ENCODE measurements around the gene GALNT12.

Gene GALNT12, protein sequence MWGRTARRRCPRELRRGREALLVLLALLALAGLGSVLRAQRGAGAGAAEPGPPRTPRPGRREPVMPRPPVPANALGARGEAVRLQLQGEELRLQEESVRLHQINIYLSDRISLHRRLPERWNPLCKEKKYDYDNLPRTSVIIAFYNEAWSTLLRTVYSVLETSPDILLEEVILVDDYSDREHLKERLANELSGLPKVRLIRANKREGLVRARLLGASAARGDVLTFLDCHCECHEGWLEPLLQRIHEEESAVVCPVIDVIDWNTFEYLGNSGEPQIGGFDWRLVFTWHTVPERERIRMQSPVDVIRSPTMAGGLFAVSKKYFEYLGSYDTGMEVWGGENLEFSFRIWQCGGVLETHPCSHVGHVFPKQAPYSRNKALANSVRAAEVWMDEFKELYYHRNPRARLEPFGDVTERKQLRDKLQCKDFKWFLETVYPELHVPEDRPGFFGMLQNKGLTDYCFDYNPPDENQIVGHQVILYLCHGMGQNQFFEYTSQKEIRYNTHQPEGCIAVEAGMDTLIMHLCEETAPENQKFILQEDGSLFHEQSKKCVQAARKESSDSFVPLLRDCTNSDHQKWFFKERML

DNA sequence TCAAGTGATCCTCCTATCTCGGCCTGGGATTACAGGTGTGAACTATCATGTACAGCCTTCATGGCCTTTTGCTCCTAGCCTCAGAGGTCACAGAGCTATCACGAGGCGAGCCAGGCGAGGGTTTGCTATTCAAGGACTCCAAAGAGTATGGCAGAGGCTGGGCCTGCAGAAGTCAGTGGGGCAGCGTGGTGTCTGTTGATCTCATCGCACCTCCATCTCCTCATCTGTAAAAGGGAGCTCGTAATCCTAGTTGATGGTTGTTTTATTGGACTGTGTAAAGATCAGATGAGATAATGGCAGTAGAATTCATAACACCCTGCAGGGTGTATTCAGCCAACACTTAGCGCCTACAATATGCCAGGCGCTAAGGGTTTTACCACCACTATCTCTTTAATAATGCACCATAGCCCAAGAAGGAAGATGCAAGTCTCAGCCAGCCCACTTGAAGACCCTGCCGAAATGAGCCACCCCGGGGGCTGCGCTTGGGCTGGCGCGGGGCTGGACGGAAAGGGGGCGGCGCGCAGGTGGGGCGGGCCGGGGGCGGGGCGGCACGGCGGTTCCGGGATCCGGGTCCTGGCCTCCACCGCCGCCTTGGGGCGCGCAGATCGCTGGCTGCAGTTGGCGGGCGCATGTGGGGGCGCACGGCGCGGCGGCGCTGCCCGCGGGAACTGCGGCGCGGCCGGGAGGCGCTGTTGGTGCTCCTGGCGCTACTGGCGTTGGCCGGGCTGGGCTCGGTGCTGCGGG is at the start of gene GALNT12:
TSS of gene GALNT12 (plus strand) at position 601 of the 744 bp plus-strand sequence. CDS start at position 630, 29 bp downstream.
- no peak for DNase-seq

DNA sequence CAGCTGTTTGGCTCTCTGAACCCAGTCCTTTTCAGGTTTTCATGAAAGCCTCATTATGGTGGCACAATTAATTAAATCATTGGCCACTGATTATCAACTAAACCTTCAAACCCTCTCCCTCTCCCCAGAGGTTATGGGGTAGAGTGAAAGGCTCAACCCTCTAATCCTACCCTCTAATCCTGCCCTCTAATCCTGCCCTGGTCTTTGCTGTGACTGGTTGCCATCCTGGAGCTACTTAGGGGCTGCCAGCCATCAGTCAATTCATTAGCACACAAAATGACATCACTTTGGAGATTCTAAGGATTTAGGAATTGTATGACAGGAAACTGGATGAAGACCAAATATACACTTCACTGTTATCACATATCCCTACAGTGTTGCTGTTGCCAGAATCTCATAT is 47.2 kb upstream of the GALNT12 start:
- DNase-seq = no peak

DNA sequence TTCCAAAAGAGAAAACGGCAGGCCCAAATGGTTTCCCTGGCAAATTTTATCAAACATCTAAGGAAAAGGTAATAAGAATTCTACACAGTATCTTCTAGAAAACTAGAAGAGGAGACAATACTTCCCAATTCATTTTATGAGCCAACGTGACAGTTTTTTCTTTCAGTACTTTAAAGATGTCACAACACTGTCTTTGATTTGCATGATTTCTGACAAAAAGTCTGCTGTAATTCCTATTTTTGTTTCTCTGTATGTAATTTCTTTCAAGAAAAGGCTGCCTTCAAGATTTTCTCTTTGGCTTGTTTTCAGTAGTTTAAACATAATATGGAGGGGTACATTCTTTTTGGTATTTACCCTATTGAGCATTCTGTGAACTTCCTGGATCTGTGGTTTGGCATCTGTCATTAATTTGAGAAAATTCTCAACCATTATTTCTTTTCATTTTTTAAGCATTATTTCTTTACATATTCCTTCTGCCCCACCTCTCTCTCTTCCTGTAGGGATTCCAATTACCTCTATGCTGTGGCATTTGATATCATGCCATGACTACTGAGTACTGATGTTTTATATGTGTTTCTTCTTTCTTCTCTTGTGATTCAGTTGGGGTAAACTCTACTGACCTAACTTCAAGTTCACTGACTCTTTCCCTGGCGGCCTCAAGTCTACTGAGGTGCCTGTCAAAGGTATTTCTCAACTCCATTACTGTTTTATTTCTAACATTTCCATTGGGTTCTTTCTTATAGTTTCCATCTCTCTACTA is 43.3 kb upstream of the GALNT12 start:
- no peak for DNase-seq

DNA sequence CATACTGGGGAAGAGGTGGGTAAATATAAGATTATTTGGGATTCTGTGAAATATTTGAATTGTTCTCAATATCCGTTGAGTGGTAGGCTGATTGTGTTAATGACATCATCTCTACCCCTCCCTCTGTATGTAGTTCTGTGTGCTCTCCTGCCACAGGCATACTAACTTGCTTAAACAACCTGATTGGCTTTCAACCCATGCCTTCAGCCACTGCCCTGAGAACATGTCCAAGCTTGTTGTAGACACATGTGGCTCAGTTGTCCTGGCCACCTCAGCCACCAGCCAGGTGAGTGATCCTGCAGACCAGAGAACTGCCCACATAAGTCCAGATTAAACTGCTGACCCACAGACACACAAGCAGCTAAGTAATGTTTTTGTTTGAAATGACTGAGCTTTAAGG is 42.2 kb upstream of the GALNT12 start:
- DNase-seq = no peak

DNA sequence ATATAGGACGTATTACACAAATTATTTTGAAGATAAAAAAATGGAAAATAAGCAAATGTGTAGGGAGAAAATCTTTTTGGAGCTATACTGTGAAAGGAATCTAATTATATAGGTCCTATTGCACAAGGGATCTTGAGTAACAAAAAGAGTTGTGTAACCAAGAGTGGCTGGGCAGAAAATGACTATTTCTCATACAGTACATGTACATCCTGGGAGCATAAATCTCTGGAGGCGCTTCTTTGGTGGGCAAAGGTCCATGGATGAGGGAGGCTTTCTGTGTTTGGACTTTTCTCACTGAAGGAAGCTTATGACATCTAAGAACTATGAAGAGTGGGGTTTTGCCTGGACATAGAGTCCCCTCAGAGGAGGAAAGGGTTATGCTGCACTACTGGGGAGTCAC is 40.9 kb upstream of the GALNT12 start:
- DNase-seq = no peak

DNA sequence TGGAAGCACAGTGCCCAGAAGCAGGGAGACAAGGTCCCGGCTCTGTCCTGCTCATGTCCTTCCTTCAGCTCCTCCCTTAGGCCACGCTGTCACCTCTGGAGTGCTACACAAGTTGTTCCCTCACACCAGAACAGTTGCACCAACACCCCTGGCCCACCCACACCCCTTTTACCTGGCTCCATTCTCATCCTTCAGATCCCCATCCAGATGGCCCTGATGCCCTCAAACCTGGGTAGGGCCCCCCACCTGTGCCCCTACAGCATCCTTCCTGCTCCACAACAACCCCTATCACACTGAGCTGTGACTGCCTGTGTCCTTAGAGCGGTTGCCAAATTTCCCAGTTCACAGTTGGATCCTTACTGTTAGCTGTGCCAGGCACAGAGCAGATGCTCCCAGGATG is 40.3 kb upstream of the GALNT12 start:
- no peak for DNase-seq

DNA sequence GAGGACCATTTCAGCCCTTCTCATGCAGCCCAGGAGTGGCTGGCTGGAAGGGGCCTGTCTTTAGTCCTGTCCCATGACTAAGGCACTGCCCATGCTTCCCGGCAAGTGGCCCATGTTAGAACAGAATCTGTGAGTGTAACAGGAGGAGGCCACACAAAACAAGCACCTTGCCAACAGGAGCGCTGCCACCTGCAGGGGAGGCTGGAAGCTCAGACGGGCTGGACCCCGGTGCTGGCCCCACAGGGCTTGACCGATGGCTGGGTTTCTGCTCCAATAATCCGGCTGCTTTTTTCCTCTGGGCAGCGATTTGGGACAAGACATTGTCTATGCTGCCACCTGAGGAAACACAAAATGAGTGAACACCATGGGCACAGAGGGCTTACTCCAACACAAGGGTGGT is 39.6 kb upstream of the GALNT12 start:
- no peak for DNase-seq

DNA sequence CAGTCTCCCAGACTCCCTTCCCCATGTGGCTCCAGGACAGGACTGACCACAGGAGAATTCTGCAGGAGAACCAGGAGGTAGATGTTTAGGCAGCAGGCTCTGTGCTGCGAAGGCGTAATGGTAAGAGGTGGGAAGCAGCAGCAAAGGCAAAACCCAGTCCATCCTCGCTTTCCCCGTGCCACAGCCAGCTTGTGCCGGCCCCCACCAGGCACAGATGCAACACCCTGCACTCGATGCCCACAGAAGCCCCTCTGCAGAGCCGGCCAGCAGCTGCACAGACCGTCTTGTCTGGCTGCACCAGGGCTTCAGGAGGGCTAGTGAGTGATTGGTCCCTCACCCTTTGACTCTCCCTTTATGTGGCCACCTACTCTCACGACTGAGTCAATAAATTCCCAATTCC is 39.1 kb upstream of the GALNT12 start:
- DNase-seq = no peak

DNA sequence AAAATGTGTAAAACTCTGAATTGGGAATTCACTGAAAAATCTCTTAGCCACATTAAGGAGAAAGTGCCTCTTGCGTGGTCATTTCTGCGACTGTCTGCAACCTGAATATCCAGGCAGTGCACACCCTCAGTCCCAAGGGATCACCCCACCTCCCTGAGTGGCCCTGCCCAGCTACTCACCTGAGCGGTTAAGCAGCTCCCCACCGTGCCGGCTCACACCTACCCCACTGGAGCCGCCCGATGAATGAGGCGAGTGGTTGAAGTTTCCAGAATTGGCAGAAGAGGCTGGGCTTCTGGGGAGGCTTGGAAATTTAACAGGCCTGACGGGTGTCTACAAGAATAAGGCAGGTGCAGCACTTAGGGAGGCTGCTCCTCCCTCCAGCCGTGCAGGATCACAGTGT is 36.8 kb upstream of the GALNT12 start:
- no peak for DNase-seq

DNA sequence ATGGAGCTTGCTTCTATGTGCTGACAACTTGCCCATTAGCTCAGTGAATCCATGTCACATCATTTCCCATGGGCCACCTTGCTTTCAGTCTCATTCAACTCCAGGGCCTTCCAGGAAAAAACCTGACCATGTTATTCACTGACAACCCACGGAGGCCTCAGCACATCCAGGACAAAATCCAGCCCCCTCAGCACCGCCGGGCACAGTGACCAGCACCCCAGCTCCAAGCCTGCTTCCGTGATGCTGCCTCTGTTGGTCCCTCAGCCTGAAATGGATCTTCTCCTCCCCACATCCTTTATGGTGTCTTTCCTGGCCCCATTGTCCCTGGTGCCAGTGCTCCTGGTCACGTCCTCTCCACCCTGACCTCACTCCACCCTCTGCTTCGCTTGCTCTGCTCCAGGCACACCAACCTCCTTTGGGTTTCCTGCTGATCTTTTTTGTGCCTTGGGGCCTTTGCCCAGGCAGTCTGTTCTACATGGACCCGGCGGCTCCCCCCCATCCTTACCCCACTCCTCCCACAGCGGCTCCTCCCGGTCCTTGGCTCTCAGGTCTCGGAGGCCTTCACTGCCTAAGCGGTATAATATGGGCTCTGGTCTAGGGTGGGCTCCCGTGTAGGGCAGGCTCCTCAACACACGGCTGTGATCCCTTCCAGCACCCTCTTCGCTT is 36.1 kb upstream of the GALNT12 start:
- no peak for DNase-seq

DNA sequence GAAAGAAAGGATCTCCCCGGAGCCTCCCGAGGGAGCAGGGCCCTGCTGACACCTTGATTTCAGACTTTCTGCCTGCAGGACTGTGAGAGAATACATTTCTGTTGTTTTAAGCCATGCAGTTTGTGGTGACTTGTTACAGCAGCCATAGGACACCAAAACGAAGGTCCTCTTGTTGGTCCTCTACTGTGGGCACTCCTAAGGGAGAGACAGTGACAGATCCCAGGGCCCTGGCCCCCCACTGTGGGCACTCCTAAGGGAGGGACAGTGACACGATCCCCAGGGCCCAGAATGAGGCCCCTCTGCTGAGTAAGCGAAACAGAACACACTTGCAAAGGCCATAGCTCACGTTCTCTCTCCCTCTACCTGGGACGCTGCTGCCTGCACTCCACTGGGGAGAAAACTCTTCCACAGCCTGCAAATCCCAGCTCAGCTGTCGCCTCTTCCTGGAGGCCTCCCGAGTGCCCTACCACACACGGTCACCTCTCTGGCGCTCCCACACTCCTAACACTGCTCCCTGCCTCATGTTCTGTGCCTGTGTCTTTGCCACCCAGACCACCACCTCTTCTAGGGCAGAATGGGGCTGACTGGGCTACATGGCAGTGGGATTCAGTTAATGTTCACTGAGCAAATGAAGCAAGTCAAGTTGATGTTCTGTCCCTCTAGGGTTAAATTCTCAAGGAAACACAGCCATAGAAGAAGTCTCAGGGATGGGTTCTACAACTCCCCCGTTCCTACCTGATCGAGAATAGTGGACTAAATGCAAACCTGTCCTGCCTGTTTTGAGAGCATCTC is 34.9 kb upstream of the GALNT12 start:
- DNase-seq = no peak

DNA sequence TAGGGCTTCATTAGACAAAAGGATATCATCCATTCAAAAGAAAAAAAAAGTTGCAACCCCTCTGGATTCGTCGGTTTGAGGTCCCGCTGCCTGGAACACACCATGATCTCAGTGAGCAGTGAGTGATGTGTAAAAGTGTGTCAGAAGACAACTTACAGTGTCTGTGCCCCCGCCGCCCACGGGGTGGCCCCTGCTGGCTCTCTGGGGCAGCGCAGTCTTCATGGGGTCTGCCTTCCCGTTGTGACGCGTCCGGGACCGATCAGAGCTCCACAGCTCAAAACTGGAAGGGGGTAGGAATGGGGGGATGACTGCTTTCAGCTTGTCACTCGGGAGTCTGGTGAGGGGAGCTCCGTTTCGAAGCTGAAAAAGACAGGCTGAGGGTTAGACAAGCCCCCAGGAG is 33.7 kb upstream of the GALNT12 start:
- DNase-seq = no peak

DNA sequence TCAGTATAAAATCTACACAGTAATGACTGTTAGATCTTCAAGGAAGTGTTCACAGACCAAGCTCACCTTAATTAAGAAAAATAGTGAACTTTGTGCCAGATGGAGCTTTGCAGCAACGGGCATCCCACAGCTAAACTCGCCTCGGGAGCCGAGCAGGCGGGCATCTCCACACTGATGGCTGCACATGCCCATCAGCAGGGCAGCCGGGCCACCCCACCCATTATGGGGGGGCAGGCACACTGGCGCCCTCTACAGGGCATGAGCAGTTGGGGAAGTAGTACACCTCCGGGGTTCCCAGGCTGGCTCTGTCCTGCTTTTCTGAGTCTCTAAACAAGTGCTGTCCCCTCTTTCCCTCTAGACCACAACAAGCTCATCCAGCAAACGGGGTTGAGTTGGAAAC is 32.7 kb upstream of the GALNT12 start:
- no peak for DNase-seq

DNA sequence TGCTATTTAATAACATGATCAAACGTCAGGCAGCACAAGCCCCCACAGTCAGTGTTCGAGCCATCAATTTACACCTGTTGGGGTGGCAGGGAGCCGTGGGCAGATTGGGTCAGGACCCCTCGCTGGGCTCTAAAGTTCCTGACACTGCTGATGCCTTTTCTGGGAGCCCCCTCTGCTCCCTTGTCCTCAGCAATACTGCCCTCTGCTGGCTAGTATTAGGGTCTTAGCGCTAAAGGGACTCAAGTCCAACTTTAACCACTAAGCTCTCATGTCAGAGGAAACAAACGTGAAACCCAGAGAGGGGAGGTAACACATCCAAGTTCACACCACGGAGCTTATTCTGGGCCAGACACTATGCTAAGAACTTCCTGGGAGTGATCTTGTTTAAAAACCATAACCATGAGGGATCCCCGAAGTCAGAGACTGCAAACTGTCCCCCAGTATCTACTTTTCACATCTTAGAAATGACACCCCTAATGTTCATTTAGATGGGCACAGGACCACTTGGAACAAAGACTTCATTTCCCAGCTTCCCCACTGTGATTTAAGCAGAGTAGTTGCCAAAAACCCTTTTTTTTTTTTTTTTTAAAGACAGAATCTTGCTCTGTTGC is 31.5 kb upstream of the GALNT12 start:
- DNase-seq = no peak

DNA sequence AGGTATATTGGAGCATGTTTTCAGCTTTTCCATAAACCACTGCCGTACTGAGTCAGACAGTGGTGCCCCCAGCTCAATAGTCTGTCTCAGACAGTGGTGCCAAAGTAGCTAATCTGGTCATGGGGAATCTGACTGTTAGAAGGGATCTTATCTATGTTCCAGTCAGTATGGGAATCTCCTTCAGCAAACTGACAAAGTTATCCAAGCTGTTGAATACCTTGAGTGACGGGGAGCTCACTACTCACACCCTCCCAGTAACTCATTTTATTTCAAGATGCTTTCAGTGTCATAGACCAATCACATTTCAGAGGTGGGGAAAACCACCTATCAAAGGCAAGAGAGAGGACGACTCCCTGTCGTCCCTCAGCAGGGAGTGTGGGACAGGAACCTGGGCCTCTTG is 29.9 kb upstream of the GALNT12 start:
- DNase-seq = no peak

DNA sequence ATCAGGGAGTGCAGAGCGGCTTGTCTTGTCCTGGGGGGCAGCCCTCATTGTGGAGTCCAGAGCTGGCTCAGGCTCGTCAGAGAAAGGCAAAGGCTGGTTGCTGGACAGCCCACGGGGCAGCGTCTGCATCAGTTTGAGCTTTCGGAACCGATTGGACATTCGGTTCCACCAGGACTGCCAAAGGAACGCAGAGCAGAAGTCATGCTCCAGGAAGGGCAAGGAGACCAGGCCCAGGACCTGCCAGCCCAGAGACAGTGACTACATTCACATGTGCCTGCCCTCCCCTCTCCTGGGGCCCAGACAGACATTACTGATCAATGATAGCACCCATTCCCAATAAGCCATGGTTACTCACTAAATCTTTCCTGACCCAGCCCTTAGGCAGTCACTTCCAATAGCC is 29.2 kb upstream of the GALNT12 start:
- no peak for DNase-seq

DNA sequence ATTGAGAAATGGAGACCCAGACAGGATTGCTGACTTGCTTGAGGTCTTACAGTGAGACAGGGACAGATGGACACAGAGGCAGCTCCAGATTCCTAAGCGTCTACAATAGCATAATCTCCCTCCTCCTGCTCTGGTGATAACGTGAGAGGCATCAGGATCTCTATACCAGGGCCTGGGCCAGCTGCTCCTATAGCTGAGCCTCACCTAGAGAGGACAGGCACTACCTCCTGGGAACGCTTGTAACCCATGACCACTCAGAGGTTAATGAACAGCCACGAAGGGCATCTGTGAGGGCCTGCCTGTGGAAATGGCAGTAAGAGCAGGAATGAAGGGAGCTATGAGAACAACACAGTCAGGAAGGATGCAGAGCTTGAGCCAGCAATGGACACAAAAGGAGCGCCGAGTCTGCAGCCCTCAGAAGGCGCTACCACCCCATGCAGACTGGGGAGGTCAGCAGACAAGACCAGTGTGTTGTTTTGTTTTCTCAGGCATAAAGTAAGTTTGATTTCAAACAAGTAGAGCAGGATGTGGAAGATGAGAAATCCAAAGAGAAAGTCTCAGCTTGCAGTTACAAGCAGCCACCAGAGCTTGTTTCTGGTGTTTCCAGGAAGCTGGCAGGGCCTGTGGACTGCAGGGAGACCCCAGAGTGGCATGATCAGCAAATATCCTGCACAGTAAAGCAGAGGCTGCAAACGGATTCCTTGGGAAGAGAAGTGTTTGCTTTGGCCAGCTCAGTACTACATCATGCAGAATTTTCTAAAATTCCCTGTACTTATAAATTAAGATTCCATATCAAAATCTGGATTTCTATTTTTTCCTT is 28.5 kb upstream of the GALNT12 start:
- no peak for DNase-seq

DNA sequence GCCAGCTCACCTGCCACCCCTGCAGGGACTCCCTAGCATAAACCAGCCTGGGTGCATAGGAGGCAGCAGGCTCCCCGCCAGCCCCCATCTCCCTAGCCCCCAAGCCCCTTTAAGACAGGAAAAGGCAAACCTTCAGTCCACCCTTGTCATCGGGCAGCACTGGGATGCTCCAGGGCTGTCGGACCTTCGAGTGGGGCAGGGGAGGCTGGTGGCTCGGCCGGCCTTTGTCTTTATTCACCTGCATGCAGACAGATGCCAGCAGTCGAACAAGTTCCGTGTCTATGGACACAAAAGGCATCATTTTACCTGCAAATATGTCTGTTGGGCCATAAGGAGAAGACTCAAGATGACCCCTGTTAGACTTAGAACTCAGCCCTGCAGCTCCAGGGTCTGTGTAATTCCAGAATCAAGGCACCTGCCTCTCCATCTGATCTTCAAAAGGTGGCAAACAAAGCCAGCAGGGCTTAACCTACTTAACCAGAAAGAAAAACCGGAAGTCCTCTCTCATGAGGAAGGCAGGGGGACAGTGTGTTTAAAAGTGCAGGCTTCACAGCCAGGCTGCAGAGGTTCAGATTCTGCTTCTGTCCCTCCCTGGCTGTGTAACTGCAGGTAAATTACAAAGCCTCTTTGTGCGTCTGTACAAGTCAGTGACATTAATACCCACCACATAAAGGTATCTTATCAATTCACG is 27.3 kb upstream of the GALNT12 start:
- no peak for DNase-seq

DNA sequence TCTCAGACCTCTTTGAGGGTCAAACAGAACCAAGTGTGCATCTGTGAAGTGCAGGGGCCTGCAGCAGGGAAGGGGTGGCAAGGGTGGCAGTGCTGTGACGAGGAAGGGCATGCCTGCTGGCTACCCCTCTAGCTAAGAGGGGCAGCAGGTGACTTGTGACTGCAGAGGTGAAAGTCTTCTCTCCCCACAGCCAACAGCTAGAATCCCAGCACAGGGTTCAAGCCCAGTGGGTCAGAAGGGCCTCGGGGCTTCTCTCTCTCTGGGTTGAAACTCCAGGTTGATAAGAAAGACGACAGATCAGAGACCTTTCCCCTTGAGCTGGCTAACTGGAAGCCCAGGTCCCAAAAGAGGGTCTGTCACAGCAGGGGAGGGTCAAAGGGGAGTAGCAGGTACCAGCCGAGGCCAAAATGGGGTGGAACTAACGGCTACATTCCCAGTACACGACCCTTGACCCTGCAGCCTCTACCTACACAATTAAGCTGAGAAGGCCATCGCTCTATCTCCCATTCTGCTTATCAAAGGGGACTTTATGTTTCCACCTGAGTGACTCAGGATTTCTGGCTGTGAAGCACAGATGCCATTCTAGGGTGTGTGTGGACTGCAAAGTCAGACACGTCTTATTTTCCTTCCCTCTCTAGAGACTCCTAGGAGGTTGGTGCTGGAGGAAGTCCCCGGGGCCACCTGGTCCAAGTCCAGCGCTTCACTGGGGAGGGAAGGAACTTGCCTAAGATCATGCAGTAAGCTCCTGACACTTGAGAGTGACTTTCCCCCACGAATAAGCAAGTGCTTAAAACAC is 25.7 kb upstream of the GALNT12 start:
- no peak for DNase-seq

Data from NCI-H1417 treated with DMSO at 0.1 percent for 48 hours (cell line).